ENCODE results near the gene ARHGAP11A. TPM values are rescaled to one million over a fixed set of nuclear protein-coding genes. Genes with fewer than 3 reads are reported as not detected.

The ARHGAP11A gene
- total and polyA plus RNA-seq, 5 experiments from 2014 or later = 0.90 to 5.4 (median 2.5) TPM

GRCh38 chr15:32679298-32679690 is 64.0 kb downstream of the ARHGAP11A start:
- H3K27me3 Mint-ChIP-seq = peaks cover 0 to 4% (median 0%) of the 10 kb centered on the region in 5 donors
- no peak overlapping the region for H3K27ac Mint-ChIP-seq
- no peaks in the 10 kb centered on the region for H3K36me3 Mint-ChIP-seq
- no peak for DNase-seq
- ATAC-seq = no peak
- H3K4me1 Mint-ChIP-seq = peaks cover 0 to 9% (median 0%) of the 10 kb centered on the region in 4 donors
- H3K9me3 Mint-ChIP-seq = no peaks in the 10 kb centered on the region
- POLR2A ChIA-PET = no interaction called here
- no peak overlapping the region for H3K4me3 Mint-ChIP-seq

GRCh38 chr15:32682569-32682968 is 67.3 kb downstream of the ARHGAP11A start:
- peaks cover 0 to 9% (median 0%) of the 10 kb centered on the region in 4 donors for H3K4me1 Mint-ChIP-seq
- DNase-seq = no peak
- POLR2A ChIA-PET = no interaction called here
- H3K4me3 Mint-ChIP-seq = no peak overlapping the region
- no peak for ATAC-seq
- H3K27me3 Mint-ChIP-seq = peaks cover 0 to 13% (median 0%) of the 10 kb centered on the region in 5 donors
- H3K36me3 Mint-ChIP-seq = no peaks in the 10 kb centered on the region
- no peaks in the 10 kb centered on the region for H3K9me3 Mint-ChIP-seq
- no peak overlapping the region for H3K27ac Mint-ChIP-seq

GRCh38 chr15:32682977-32683630 is 67.8 kb downstream of the ARHGAP11A start:
- no peak for ATAC-seq
- POLR2A ChIA-PET = no interaction called here
- H3K27me3 Mint-ChIP-seq = peaks cover 0 to 15% (median 0%) of the 10 kb centered on the region in 5 donors
- no peaks in the 10 kb centered on the region for H3K9me3 Mint-ChIP-seq
- no peaks in the 10 kb centered on the region for H3K36me3 Mint-ChIP-seq
- no peak overlapping the region for H3K27ac Mint-ChIP-seq
- peaks cover 0 to 9% (median 0%) of the 10 kb centered on the region in 4 donors for H3K4me1 Mint-ChIP-seq
- no peak overlapping the region for H3K4me3 Mint-ChIP-seq
- no peak for DNase-seq

GRCh38 chr15:32683906-32684584 is 68.7 kb downstream of the ARHGAP11A start:
- Mint-ChIP-seq H3K4me3 (no peak overlapping the region), H3K36me3 (no peaks in the 10 kb centered on the region), H3K27me3 (peaks cover 0 to 16% (median 0%) of the 10 kb centered on the region in 5 donors), H3K9me3 (no peaks in the 10 kb centered on the region), H3K4me1 (peaks cover 0 to 9% (median 0%) of the 10 kb centered on the region in 4 donors), H3K27ac (no peak overlapping the region)
- ATAC-seq = no peak
- POLR2A ChIA-PET = no interaction called here
- DNase-seq = no peak

- POLR2A ChIA-PET = no interaction called here
- Mint-ChIP-seq H3K27ac (no peak overlapping the region), H3K9me3 (no peaks in the 10 kb centered on the region)
These were observed 70.3 kb downstream of the ARHGAP11A start for GRCh38 chr15:32685576-32685975.

GRCh38 chr15:32687556-32687955 is 72.3 kb downstream of the ARHGAP11A start:
- DNase-seq (no peak), ATAC-seq (no peak)
- POLR2A ChIA-PET = no interaction called here
- H3K27ac Mint-ChIP-seq = no peak overlapping the region
- no peaks in the 10 kb centered on the region for H3K9me3 Mint-ChIP-seq
- peaks cover 0 to 28% (median 4%) of the 10 kb centered on the region in 5 donors for H3K27me3 Mint-ChIP-seq
- H3K36me3 Mint-ChIP-seq = no peaks in the 10 kb centered on the region
- no peak overlapping the region for H3K4me3 Mint-ChIP-seq
- H3K4me1 Mint-ChIP-seq = peaks cover 0 to 9% (median 0%) of the 10 kb centered on the region in 4 donors

More at GRCh38 chr15:32685576-32685975, 70.3 kb downstream of the ARHGAP11A start:
- Mint-ChIP-seq H3K27me3 (peaks cover 0 to 24% (median 2%) of the 10 kb centered on the region in 5 donors), H3K4me3 (no peak overlapping the region), H3K36me3 (no peaks in the 10 kb centered on the region), H3K4me1 (peaks cover 0 to 9% (median 0%) of the 10 kb centered on the region in 4 donors)
- no peak for ATAC-seq
- no peak for DNase-seq

GRCh38 chr15:32688151-32688639 is 72.9 kb downstream of the ARHGAP11A start:
- peaks cover 0 to 28% (median 4%) of the 10 kb centered on the region in 5 donors for H3K27me3 Mint-ChIP-seq

More at GRCh38 chr15:32688151-32688639, 72.9 kb downstream of the ARHGAP11A start:
- POLR2A ChIA-PET = no interaction called here
- H3K4me3 Mint-ChIP-seq = no peak overlapping the region
- DNase-seq (no peak), ATAC-seq (no peak)
- H3K36me3 Mint-ChIP-seq = no peaks in the 10 kb centered on the region
- H3K4me1 Mint-ChIP-seq = peaks cover 0 to 9% (median 0%) of the 10 kb centered on the region in 4 donors
- H3K27ac Mint-ChIP-seq = no peak overlapping the region
- H3K9me3 Mint-ChIP-seq = no peaks in the 10 kb centered on the region

Other genes with a start within 250 kb of the ARHGAP11A start
- 1 to 10 TPM in 1 of 2 experiments, under 1 TPM in 1; 0.49 to 1.9 TPM for gene GOLGA8K, start 212.2 kb upstream of the ARHGAP11A start, total RNA-seq
- not detected for gene GOLGA8K, start 212.2 kb upstream of the ARHGAP11A start, polyA plus RNA-seq
- 1 to 10 TPM; 1.3 to 3.3 TPM for gene GOLGA8O, start 159.9 kb upstream of the ARHGAP11A start, total RNA-seq
- gene GOLGA8O, start 159.9 kb upstream of the ARHGAP11A start, polyA plus RNA-seq = not detected
- 10 to 100 TPM; 12.3 to 14.4 TPM for gene GOLGA8N, start 22.0 kb upstream of the ARHGAP11A start, total RNA-seq
- under 1 TPM in 2 of 3 donors, not detected in 1; 0.17 to 0.74 TPM for gene GOLGA8N, start 22.0 kb upstream of the ARHGAP11A start, polyA plus RNA-seq
- gene SCG5, start 26.2 kb downstream of the ARHGAP11A start, total RNA-seq = not detected
- not detected for gene SCG5, start 26.2 kb downstream of the ARHGAP11A start, polyA plus RNA-seq
- not detected for gene GREM1, start 102.5 kb downstream of the ARHGAP11A start, total RNA-seq
- not detected for gene GREM1, start 102.5 kb downstream of the ARHGAP11A start, polyA plus RNA-seq